ENCODE measurements around the gene PDXP.

The PDXP gene

DNA sequence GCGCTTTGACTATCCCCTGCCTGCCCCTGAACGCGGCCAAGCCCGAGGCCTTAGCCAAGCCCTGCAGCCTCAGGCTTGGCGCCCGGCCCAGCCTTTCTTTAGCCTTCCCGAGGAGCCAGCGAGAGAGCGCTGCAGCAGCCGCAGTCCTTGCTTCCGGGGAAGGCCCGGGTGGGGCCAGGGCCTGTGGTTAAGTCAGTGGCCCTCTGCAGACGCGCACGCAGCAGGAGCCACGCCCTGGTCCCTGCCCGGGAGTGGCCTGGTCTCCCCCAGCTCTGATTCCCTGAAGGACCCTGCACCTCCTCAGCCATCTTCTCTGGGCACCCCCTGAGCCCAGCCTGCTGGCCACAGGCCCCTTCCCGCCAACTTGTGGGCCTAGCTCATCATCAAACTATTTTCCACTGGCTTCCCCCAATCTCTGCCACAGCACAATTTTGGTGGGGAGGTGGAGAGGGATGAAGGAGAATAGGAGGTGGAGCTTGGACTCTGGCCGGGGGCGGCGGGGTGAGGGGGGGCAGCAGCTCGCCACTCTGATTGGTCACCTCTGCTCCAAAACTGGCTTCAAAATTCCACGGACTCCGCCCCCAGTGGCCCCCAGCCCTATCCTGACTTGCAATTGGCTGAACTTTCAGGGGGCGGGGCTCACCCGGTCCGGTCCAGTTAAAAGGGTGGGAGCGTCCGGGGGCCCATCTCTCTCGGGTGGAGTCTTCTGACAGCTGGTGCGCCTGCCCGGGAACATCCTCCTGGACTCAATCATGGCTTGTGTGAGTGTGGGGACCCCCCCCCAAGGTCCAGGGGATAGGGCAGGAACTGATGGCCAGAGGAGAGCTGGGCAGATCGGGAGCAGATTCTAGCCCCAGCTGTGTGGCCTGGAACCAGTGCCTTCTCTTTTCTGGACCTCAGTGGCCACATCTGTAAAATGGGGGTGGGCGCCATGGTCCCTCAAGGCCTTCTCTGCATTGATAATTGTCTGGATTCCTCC lies 16.7 kb downstream of the PDXP start, which contains the start of gene LGALS1:
TSS of gene LGALS1 (plus strand) at position 686 of the 979 bp plus-strand sequence. CDS start at position 753, 67 bp downstream.
- DNase-seq (ENCODE audit: low read depth) = no peak
- TF ChIP-seq, protein P1, sequence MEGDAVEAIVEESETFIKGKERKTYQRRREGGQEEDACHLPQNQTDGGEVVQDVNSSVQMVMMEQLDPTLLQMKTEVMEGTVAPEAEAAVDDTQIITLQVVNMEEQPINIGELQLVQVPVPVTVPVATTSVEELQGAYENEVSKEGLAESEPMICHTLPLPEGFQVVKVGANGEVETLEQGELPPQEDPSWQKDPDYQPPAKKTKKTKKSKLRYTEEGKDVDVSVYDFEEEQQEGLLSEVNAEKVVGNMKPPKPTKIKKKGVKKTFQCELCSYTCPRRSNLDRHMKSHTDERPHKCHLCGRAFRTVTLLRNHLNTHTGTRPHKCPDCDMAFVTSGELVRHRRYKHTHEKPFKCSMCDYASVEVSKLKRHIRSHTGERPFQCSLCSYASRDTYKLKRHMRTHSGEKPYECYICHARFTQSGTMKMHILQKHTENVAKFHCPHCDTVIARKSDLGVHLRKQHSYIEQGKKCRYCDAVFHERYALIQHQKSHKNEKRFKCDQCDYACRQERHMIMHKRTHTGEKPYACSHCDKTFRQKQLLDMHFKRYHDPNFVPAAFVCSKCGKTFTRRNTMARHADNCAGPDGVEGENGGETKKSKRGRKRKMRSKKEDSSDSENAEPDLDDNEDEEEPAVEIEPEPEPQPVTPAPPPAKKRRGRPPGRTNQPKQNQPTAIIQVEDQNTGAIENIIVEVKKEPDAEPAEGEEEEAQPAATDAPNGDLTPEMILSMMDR (IDR thresholded peaks at IDR 0.05; ENCODE audit: control insufficient read depth, extremely low read depth, insufficient read depth) = no peak
- H3K4me3 ChIP-seq (ENCODE audit: low read depth, low read length) = no peak within 1 kb of the TSS

DNA sequence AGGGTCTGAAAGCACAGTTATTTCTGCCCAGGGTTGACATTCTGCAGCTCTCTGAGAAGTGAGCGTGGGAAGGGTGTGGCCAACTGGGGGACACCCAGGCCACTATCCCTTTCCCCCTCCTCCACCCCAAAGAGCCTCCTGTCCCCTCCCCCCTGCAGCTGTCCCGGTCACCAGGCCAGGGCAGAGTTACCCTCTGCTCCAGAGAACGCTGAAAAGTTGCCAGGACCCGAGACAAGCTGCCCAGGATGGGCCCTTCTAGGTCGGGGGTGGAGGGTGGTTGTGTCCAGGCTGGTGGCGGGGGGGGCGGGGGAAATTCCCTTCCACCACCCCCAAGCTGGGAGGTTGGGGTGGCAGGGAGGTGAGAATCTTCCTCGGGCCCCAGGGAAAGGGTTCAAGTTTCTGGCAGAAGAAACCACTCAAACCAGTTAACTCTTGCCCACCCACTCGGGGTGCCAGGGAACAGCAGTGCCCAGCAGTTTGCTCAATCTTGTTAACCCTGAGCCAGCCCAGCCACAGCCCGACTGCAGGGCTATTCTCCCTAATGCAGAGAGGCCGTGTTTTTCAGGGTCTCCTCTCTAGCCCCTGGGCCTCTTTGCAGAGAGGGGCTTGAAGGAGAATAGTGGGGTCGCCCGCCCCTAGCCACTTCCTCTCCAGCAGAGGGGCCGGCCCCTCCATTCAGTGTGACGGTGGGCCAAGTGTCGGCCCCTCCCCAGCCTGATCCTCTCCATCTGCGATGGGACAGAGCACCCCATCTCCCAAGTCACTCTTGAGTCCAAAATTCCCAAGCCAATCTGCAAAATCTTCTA lies 17.6 kb downstream of the PDXP start:
- DNase-seq (ENCODE audit: low read depth) = no peak
- TF ChIP-seq, protein P1 (IDR thresholded peaks at IDR 0.05; ENCODE audit: control insufficient read depth, extremely low read depth, insufficient read depth) = no peak
- no peak overlapping the region for H3K4me3 ChIP-seq (ENCODE audit: low read depth, low read length)

DNA sequence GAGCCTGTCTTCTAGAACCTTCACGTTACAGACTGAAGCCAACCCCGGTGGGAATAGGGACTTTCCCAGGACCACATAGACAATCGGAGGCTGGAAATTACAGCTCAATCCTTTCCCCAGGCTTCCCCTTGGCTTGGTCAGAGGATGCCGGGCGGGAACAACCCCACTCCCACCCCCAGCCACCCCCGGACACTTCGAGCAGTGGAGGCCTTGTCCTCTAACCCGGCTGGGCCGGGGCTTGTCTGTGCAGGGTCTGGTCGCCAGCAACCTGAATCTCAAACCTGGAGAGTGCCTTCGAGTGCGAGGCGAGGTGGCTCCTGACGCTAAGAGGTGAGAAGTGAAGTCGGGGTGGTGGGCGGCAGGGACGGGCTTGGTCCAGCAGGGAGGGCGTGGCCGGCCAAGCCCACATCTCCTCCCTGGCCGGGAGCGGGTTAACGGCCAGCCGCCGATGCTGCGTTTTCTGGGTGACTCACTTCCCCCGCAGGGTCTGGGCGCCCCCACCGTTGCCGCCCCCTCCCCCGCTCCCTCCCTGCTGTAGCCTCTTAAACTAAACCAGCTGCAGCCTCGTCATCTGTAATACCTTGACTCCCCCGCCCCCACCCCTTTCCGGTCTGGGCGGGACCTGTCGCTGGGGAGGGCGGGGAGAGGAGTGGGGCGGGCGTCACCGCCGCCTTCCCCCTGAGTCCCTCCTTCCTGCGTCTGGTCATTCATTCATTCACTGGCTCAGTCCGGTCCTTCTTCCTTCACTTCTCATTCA lies 18.4 kb downstream of the PDXP start:
- no peak for DNase-seq (ENCODE audit: low read depth)
- H3K4me3 ChIP-seq (ENCODE audit: low read depth, low read length) = no peak overlapping the region
- TF ChIP-seq, protein P1 (IDR thresholded peaks at IDR 0.05; ENCODE audit: control insufficient read depth, extremely low read depth, insufficient read depth) = no peak

DNA sequence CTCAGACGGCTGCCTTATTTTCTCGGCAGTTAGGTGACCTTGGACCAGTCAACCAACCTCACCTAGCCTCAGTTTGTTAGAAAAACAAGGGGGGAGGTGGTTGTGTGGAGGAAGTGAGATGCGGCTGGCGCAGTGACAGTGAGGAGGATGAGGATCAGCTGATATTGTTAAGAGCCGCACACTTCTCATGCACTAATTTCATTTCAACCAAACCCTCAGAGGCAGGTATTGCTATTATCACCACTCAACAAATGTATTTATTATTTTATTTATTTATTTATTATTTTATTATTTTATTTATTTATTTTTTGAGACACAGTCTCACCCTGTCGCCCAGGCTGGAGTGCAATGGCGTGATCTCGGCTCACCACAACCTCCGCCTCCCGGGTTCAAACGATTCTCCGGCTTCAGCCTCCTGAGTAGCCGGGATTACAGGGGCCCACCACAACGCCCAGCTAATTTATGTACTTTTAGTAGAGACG lies 19.0 kb downstream of the PDXP start:
- DNase-seq (ENCODE audit: low read depth) = no peak
- no peak overlapping the region for H3K4me3 ChIP-seq (ENCODE audit: low read depth, low read length)
- TF ChIP-seq, protein P1 (IDR thresholded peaks at IDR 0.05; ENCODE audit: control insufficient read depth, extremely low read depth, insufficient read depth) = no peak

DNA sequence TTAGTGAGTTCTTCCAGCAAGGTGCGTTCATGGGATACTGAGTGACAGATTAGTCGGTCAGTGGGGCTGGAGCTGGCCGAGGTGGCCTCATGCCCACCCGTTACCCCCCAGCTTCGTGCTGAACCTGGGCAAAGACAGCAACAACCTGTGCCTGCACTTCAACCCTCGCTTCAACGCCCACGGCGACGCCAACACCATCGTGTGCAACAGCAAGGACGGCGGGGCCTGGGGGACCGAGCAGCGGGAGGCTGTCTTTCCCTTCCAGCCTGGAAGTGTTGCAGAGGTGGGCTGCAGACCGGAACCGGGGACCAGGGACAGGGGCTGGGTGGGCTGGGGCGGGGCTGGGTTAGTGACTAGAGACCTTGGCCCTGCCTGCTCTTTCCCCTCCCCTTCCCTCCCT lies 19.8 kb downstream of the PDXP start:
- DNase-seq (ENCODE audit: low read depth) = no peak

DNA sequence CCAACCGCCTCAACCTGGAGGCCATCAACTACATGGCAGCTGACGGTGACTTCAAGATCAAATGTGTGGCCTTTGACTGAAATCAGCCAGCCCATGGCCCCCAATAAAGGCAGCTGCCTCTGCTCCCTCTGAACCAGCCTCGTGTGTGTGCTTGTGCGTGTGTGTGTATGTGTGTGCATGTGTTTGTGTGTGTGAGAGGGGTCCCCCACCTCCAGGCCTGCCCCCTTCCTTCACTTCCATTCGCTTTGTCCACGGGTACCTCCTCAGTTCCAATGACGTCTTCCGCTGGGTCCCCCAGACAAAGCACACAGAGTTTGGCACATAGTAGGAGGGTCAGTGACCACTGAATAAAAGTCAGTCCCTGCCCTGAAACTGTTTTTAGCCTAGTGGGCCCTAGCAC lies 21.1 kb downstream of the PDXP start:
- DNase-seq (ENCODE audit: low read depth) = no peak
- TF ChIP-seq, protein P1 (IDR thresholded peaks at IDR 0.05; ENCODE audit: control insufficient read depth, extremely low read depth, insufficient read depth) = no peak
- no peak overlapping the region for H3K4me3 ChIP-seq (ENCODE audit: low read depth, low read length)

More for the DNA sequence above, 19.8 kb downstream of the PDXP start:
- no peak overlapping the region for H3K4me3 ChIP-seq (ENCODE audit: low read depth, low read length)
- TF ChIP-seq, protein P1 (IDR thresholded peaks at IDR 0.05; ENCODE audit: control insufficient read depth, extremely low read depth, insufficient read depth) = no peak

Data from LNCaP clone FGC (cell line).